ENCODE measurements around the gene PXDN. TPM values are rescaled to one million over a fixed set of nuclear protein-coding genes. Genes with fewer than 3 reads are reported as not detected.
A peak's percentile ranks its signal among the peaks of the same experiment; 100 is the strongest.

The PXDN gene
- total and polyA plus RNA-seq, 2 of the 13 experiments (the other 11 are each of a cell fraction or from before 2014, with no cell fraction given) = not detected

DNA sequence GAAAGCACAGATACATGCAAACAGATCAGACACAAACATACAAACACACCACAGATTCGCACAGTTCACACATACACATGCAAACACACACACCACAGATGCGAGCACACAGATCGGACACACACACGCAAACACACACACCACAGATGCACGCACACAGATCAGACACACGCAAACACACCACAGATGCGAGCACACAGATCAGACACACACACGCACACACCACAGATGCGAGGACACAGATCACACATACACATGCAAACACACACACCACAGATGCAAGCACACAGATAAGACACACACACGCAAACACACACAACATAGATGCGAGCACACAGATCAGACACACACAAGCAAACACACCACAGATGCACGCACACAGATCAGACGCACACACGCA lies 149.0 kb downstream of the PXDN start (continued):
- TF ChIP-seq, protein P1, sequence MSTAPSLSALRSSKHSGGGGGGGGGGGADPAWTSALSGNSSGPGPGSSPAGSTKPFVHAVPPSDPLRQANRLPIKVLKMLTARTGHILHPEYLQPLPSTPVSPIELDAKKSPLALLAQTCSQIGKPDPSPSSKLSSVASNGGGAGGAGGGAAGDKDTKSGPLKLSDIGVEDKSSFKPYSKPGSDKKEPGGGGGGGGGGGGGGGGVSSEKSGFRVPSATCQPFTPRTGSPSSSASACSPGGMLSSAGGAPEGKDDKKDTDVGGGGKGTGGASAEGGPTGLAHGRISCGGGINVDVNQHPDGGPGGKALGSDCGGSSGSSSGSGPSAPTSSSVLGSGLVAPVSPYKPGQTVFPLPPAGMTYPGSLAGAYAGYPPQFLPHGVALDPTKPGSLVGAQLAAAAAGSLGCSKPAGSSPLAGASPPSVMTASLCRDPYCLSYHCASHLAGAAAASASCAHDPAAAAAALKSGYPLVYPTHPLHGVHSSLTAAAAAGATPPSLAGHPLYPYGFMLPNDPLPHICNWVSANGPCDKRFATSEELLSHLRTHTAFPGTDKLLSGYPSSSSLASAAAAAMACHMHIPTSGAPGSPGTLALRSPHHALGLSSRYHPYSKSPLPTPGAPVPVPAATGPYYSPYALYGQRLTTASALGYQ (CRISPR knock-in tag; IDR thresholded peaks at IDR 0.05) = no peak
- TF ChIP-seq MAFF (IDR thresholded peaks at IDR 0.05; ENCODE audit: low read depth, low read length) (no peak), NFYC (CRISPR knock-in tag; IDR thresholded peaks at IDR 0.05) (no peak), PHF8 (CRISPR knock-in tag; IDR thresholded peaks at IDR 0.05) (no peak), ZFAT (CRISPR knock-in tag; conservative IDR thresholded peaks at IDR 0.05) (no peak), RFX5 (IDR thresholded peaks at IDR 0.05; ENCODE audit: low read depth, low read length) (no peak), MLLT10 (CRISPR knock-in tag; IDR thresholded peaks at IDR 0.05) (no peak), ZNF781 (CRISPR knock-in tag; IDR thresholded peaks at IDR 0.05; ENCODE audit: borderline replicate concordance, not compliant biosample characterization) (no peak), PHB2 (IDR thresholded peaks at IDR 0.05; ENCODE audit: partially characterized antibody) (peak; percentile 41), ZFP62 (CRISPR knock-in tag; IDR thresholded peaks at IDR 0.05) (no peak), ZNF484 (CRISPR knock-in tag; IDR thresholded peaks at IDR 0.05; ENCODE audit: borderline replicate concordance, low read depth) (no peak), PLRG1 (conservative IDR thresholded peaks at IDR 0.05) (0 out of 2 replicates have a peak, but pooled peaks have one; percentile 50), ELF1 (CRISPR knock-in tag; IDR thresholded peaks at IDR 0.05) (no peak), LCORL (IDR thresholded peaks at IDR 0.05) (0 out of 2 replicates have a peak, but pooled peaks have one; percentile 7), LCORL (CRISPR knock-in tag; IDR thresholded peaks at IDR 0.05) (no peak), GTF2F1 (IDR thresholded peaks at IDR 0.05; ENCODE audit: low read length) (no peak), ZMYM4 (CRISPR knock-in tag; IDR thresholded peaks at IDR 0.05) (no peak), POLR2G (IDR thresholded peaks at IDR 0.05; ENCODE audit: low read depth, low read length) (no peak)
- TF ChIP-seq, protein P2, sequence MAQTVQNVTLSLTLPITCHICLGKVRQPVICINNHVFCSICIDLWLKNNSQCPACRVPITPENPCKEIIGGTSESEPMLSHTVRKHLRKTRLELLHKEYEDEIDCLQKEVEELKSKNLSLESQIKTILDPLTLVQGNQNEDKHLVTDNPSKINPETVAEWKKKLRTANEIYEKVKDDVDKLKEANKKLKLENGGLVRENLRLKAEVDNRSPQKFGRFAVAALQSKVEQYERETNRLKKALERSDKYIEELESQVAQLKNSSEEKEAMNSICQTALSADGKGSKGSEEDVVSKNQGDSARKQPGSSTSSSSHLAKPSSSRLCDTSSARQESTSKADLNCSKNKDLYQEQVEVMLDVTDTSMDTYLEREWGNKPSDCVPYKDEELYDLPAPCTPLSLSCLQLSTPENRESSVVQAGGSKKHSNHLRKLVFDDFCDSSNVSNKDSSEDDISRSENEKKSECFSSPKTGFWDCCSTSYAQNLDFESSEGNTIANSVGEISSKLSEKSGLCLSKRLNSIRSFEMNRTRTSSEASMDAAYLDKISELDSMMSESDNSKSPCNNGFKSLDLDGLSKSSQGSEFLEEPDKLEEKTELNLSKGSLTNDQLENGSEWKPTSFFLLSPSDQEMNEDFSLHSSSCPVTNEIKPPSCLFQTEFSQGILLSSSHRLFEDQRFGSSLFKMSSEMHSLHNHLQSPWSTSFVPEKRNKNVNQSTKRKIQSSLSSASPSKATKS (CRISPR knock-in tag; IDR thresholded peaks at IDR 0.05) = no peak
- TF ChIP-seq, protein P3, sequence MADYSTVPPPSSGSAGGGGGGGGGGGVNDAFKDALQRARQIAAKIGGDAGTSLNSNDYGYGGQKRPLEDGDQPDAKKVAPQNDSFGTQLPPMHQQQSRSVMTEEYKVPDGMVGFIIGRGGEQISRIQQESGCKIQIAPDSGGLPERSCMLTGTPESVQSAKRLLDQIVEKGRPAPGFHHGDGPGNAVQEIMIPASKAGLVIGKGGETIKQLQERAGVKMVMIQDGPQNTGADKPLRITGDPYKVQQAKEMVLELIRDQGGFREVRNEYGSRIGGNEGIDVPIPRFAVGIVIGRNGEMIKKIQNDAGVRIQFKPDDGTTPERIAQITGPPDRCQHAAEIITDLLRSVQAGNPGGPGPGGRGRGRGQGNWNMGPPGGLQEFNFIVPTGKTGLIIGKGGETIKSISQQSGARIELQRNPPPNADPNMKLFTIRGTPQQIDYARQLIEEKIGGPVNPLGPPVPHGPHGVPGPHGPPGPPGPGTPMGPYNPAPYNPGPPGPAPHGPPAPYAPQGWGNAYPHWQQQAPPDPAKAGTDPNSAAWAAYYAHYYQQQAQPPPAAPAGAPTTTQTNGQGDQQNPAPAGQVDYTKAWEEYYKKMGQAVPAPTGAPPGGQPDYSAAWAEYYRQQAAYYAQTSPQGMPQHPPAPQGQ (CRISPR knock-in tag; IDR thresholded peaks at IDR 0.05; ENCODE audit: borderline replicate concordance) = no peak
- TF ChIP-seq, protein P4, sequence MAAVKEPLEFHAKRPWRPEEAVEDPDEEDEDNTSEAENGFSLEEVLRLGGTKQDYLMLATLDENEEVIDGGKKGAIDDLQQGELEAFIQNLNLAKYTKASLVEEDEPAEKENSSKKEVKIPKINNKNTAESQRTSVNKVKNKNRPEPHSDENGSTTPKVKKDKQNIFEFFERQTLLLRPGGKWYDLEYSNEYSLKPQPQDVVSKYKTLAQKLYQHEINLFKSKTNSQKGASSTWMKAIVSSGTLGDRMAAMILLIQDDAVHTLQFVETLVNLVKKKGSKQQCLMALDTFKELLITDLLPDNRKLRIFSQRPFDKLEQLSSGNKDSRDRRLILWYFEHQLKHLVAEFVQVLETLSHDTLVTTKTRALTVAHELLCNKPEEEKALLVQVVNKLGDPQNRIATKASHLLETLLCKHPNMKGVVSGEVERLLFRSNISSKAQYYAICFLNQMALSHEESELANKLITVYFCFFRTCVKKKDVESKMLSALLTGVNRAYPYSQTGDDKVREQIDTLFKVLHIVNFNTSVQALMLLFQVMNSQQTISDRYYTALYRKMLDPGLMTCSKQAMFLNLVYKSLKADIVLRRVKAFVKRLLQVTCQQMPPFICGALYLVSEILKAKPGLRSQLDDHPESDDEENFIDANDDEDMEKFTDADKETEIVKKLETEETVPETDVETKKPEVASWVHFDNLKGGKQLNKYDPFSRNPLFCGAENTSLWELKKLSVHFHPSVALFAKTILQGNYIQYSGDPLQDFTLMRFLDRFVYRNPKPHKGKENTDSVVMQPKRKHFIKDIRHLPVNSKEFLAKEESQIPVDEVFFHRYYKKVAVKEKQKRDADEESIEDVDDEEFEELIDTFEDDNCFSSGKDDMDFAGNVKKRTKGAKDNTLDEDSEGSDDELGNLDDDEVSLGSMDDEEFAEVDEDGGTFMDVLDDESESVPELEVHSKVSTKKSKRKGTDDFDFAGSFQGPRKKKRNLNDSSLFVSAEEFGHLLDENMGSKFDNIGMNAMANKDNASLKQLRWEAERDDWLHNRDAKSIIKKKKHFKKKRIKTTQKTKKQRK (IDR thresholded peaks at IDR 0.05; ENCODE audit: low read length) = no peak
- TF ChIP-seq, protein P5, sequence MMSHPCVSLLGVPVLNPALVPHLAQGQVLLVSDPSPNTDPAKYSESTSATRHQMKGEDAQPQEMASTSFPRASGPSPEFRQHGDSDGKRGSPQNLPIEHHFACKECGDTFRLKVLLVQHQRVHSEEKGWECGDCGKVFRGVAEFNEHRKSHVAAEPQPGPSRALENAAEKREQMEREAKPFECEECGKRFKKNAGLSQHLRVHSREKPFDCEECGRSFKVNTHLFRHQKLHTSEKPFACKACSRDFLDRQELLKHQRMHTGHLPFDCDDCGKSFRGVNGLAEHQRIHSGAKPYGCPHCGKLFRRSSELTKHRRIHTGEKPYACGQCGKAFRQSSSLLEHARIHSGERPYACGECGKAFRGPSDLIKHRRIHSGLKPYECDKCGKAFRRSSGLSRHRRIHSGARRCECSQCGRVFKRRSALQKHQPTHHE (CRISPR knock-in tag; IDR thresholded peaks at IDR 0.05; ENCODE audit: borderline replicate concordance) = no peak
